HepG2 (cell line): ENCODE measurements around the gene NPDC1. TPM values are rescaled to one million over a fixed set of nuclear protein-coding genes. Genes with fewer than 3 reads are reported as not detected.

Experiments
- MTF2 ChIP-seq: sonication (generic); formaldehyde crosslinking; IDR thresholded peaks from 2 replicates; pipeline ENCODE4 v1.5.0; 2020; ENCODE audit warnings: missing genetic modification reagents, borderline replicate concordance
- MYNN ChIP-seq: sonication (generic); formaldehyde crosslinking; IDR thresholded peaks from 2 replicates; pipeline ENCODE4 v1.4.0; 2020; ENCODE audit warnings: mild to moderate bottlenecking, low read depth, missing genetic modification reagents
- NCOA2 ChIP-seq: sonication (generic); formaldehyde crosslinking; IDR thresholded peaks from 2 replicates; pipeline ENCODE4 v1.8.0; 2022; ENCODE audit warnings: inconsistent platforms
- NCOR1 ChIP-seq: fragments of 200-600 bp; sonication (generic); IDR thresholded peaks from 2 replicates; pipeline ENCODE4 v1.7.0; 2017; ENCODE audit warnings: antibody characterized with exemption, low read length, borderline replicate concordance
- ONECUT2 ChIP-seq: sonication (generic); formaldehyde crosslinking; IDR thresholded peaks from 2 replicates; pipeline ENCODE4 v1.4.0; 2020; ENCODE audit warnings: missing genetic modification reagents
- SETDB1 ChIP-seq: sonication (generic); formaldehyde crosslinking; IDR thresholded peaks from 2 replicates; pipeline ENCODE4 v1.5.1; 2020; ENCODE audit warnings: missing genetic modification reagents, mild to moderate bottlenecking, borderline replicate concordance
- TMF1 ChIP-seq: sonication (generic); formaldehyde crosslinking; IDR thresholded peaks from 2 replicates; pipeline ENCODE4 v1.8.1; 2022; ENCODE audit warnings: low read depth, missing genetic modification reagents
- ZBTB7B ChIP-seq: sonication (generic); formaldehyde crosslinking; IDR thresholded peaks from 2 replicates; pipeline ENCODE4 v1.4.0; 2020; ENCODE audit warnings: missing genetic modification reagents
- ZNF460 ChIP-seq: sonication (generic); formaldehyde crosslinking; IDR thresholded peaks from 2 replicates; pipeline ENCODE4 v1.5.1; 2020; ENCODE audit warnings: missing genetic modification reagents, mild to moderate bottlenecking, borderline replicate concordance
- ZNF644 ChIP-seq: IDR thresholded peaks from 2 replicates; pipeline ENCODE4 v1.6.1; 2016; ENCODE audit warnings: low read depth
- ZNF883 ChIP-seq: sonication (generic); formaldehyde crosslinking; IDR thresholded peaks from 2 replicates; pipeline ENCODE4 v1.5.1; 2020; ENCODE audit warnings: mild to moderate bottlenecking, missing genetic modification reagents; ENCODE audit errors: not compliant biosample characterization
- polyA plus RNA-seq, 8 experiments: library from polyadenylated mRNA; depleted of rRNA in 3 of 8; stranded (reverse) in 7 of 8; unstranded in 1 of 8; fragments of >200 nt; fragmentation: Illumina TruSeq in 4 of 8; extraction: Trizol in 4 of 8; gene quantifications; 2 replicates each; pipeline versions ENCODE4 v1.2.1 to v1.2.3, GENCODE V29; 2011 to 2016; ENCODE audit warnings: low read depth in 4 of 8, missing spikeins in 1 of 8, mixed read lengths in 1 of 8; ENCODE audit not compliant: insufficient read depth in 1 of 8
- total RNA-seq, 5 experiments: library from RNA; depleted of rRNA; stranded (reverse); fragments of >200 nt; fragmentation: Illumina TruSeq; extraction: Trizol; gene quantifications; 2 replicates each; pipeline ENCODE4 v1.2.3, GENCODE V29; 2016; ENCODE audit warnings: low read depth in 1 of 5
- TF ChIP-seq, protein P1 (sequence below): IDR thresholded peaks from 2 replicates; pipeline ENCODE4 v1.4.0; 2020; ENCODE audit warnings: mild to moderate bottlenecking, missing genetic modification reagents
- TF ChIP-seq, protein P2 (sequence below), 2 experiments: fragments of 450-650 bp in 1 of 2; sonication (generic) in 1 of 2; formaldehyde crosslinking; IDR thresholded peaks; 2 replicates each; pipeline versions ENCODE4 v1.5.0 to v1.8.0; 2020 to 2022; ENCODE audit warnings: mild to moderate bottlenecking in 1 of 2, missing genetic modification reagents in 1 of 2
- TF ChIP-seq, protein P3 (sequence below): sonication (generic); formaldehyde crosslinking; IDR thresholded peaks from 2 replicates; pipeline ENCODE4 v1.9.0; 2021; ENCODE audit warnings: missing genetic modification reagents, mild to moderate bottlenecking, borderline replicate concordance
- TF ChIP-seq, protein P4 (sequence below): sonication (generic); formaldehyde crosslinking; IDR thresholded peaks from 2 replicates; pipeline ENCODE4 v1.4.0; 2020; ENCODE audit warnings: mild to moderate bottlenecking, missing genetic modification reagents
- TF ChIP-seq, protein P5 (sequence below): sonication (generic); formaldehyde crosslinking; IDR thresholded peaks from 2 replicates; pipeline ENCODE4 v1.5.1; 2020; ENCODE audit warnings: missing genetic modification reagents, mild to moderate bottlenecking, borderline replicate concordance

The NPDC1 gene
- total and polyA plus RNA-seq, 2 of the 13 experiments (the other 11 are each of a cell fraction or from before 2014, with no cell fraction given) = 0.84 to 5.4 TPM

DNA sequence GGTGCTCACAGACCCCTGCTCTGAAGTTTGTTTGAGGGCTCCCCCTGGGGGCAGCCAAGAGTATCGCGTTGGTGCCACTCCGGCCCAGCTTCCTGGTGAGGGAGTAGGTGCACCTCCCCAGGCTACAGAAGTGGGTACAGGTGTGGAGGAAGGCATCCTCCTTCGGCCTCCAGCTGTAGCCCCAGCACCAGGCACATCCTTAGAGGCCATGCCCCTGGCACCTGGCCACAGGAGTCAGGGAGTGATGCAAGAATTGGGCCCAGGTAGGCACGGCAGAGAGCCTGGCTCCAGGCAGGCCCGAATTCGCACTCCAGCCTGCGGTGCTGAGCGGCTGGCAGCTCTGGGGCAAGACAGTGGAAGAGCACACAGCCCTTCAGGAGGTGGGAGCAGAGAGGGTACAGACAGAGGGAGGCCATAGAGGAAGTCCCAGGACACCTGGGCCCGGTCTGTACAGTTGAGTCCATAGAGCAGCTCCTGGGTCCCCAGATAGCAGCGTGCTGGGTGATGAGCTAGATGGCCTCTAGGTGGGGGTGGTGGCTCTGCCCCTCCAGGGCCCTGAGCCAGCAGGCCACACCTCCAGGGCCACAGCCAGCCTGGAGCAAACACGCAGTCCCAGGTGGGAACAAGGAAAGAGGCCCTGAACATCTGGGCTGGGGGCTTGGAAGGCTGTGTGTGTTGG lies 22.0 kb upstream of the NPDC1 start (continued):
- TF ChIP-seq, protein P1, sequence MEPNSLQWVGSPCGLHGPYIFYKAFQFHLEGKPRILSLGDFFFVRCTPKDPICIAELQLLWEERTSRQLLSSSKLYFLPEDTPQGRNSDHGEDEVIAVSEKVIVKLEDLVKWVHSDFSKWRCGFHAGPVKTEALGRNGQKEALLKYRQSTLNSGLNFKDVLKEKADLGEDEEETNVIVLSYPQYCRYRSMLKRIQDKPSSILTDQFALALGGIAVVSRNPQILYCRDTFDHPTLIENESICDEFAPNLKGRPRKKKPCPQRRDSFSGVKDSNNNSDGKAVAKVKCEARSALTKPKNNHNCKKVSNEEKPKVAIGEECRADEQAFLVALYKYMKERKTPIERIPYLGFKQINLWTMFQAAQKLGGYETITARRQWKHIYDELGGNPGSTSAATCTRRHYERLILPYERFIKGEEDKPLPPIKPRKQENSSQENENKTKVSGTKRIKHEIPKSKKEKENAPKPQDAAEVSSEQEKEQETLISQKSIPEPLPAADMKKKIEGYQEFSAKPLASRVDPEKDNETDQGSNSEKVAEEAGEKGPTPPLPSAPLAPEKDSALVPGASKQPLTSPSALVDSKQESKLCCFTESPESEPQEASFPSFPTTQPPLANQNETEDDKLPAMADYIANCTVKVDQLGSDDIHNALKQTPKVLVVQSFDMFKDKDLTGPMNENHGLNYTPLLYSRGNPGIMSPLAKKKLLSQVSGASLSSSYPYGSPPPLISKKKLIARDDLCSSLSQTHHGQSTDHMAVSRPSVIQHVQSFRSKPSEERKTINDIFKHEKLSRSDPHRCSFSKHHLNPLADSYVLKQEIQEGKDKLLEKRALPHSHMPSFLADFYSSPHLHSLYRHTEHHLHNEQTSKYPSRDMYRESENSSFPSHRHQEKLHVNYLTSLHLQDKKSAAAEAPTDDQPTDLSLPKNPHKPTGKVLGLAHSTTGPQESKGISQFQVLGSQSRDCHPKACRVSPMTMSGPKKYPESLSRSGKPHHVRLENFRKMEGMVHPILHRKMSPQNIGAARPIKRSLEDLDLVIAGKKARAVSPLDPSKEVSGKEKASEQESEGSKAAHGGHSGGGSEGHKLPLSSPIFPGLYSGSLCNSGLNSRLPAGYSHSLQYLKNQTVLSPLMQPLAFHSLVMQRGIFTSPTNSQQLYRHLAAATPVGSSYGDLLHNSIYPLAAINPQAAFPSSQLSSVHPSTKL (CRISPR knock-in tag) = 0 out of 2 replicates have a peak, but pooled peaks have one; percentile 10
- TF ChIP-seq, protein P2, sequence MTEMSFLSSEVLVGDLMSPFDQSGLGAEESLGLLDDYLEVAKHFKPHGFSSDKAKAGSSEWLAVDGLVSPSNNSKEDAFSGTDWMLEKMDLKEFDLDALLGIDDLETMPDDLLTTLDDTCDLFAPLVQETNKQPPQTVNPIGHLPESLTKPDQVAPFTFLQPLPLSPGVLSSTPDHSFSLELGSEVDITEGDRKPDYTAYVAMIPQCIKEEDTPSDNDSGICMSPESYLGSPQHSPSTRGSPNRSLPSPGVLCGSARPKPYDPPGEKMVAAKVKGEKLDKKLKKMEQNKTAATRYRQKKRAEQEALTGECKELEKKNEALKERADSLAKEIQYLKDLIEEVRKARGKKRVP (CRISPR knock-in tag; IDR thresholded peaks at IDR 0.05) = no peak
- peak; percentile 68 for TF ChIP-seq ZNF883 (CRISPR knock-in tag)
- TF ChIP-seq, protein P3, sequence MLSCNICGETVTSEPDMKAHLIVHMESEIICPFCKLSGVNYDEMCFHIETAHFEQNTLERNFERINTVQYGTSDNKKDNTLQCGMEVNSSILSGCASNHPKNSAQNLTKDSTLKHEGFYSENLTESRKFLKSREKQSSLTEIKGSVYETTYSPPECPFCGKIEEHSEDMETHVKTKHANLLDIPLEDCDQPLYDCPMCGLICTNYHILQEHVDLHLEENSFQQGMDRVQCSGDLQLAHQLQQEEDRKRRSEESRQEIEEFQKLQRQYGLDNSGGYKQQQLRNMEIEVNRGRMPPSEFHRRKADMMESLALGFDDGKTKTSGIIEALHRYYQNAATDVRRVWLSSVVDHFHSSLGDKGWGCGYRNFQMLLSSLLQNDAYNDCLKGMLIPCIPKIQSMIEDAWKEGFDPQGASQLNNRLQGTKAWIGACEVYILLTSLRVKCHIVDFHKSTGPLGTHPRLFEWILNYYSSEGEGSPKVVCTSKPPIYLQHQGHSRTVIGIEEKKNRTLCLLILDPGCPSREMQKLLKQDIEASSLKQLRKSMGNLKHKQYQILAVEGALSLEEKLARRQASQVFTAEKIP (CRISPR knock-in tag) = no peak
- no peak for TF ChIP-seq ZNF644 (CRISPR knock-in tag)
- TF ChIP-seq MTF2 (CRISPR knock-in tag) = peak; percentile 92; the same call in 1 of the 2 replicates
- no peak for TF ChIP-seq MYNN (CRISPR knock-in tag)
- TF ChIP-seq NCOR1 = no peak
- TF ChIP-seq ONECUT2 (CRISPR knock-in tag) = no peak
- TF ChIP-seq ZBTB7B (CRISPR knock-in tag) = 0 out of 2 replicates have a peak, but pooled peaks have one; percentile 22
- TF ChIP-seq SETDB1 = no peak
- no peak for TF ChIP-seq NCOA2
- TF ChIP-seq TMF1 = no peak
- no peak for TF ChIP-seq ZNF460
- TF ChIP-seq, protein P4, sequence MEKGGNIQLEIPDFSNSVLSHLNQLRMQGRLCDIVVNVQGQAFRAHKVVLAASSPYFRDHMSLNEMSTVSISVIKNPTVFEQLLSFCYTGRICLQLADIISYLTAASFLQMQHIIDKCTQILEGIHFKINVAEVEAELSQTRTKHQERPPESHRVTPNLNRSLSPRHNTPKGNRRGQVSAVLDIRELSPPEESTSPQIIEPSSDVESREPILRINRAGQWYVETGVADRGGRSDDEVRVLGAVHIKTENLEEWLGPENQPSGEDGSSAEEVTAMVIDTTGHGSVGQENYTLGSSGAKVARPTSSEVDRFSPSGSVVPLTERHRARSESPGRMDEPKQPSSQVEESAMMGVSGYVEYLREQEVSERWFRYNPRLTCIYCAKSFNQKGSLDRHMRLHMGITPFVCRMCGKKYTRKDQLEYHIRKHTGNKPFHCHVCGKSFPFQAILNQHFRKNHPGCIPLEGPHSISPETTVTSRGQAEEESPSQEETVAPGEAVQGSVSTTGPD = no peak
- TF ChIP-seq, protein P5, sequence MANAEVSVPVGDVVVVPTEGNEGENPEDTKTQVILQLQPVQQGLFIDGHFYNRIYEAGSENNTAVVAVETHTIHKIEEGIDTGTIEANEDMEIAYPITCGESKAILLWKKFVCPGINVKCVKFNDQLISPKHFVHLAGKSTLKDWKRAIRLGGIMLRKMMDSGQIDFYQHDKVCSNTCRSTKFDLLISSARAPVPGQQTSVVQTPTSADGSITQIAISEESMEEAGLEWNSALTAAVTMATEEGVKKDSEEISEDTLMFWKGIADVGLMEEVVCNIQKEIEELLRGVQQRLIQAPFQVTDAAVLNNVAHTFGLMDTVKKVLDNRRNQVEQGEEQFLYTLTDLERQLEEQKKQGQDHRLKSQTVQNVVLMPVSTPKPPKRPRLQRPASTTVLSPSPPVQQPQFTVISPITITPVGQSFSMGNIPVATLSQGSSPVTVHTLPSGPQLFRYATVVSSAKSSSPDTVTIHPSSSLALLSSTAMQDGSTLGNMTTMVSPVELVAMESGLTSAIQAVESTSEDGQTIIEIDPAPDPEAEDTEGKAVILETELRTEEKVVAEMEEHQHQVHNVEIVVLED (CRISPR knock-in tag) = 0 out of 2 replicates have a peak, but pooled peaks have one; percentile 2
